K562 (cell line): ENCODE results near the gene COMMD4. TPM values are rescaled to one million over a fixed set of nuclear protein-coding genes. Genes with fewer than 3 reads are reported as not detected.

Source experiments
- ATAC-seq: fragments of 200-7000 bp; cut with Tn5 transposase; 3 replicates; pipeline ENCODE4 v1.9.1; 2020; ENCODE audit warnings: moderate library complexity
- BruUV-seq: library from RNA; stranded (reverse); fragments of 400-500 nt; replicated peaks from 2 replicates; lab custom pipeline; 2021; lab: Mats Ljungman, UMichigan
- CTCF ChIA-PET: fragments of 300-600 bp; formaldehyde crosslinking; extraction: SDS; loops from one replicate; lab custom pipeline; 2021; ENCODE audit warnings: low intra/inter-chr PET ratio; lab: Yijun Ruan, JAX
- POLR2A ChIA-PET: fragments of 300-600, 350-650 bp; sonication (Branson Sonifier 250); formaldehyde crosslinking; extraction: SDS; loops from one replicate; lab custom pipeline; 2021; ENCODE audit warnings: antibody characterized with exemption, inconsistent platforms; lab: Yijun Ruan, JAX
- DNase-seq, 4 experiments: peaks; one replicate each; pipeline versions ENCODE4 v3.0.0 to v3.0.0-alpha.2; 2011 to 2018; ENCODE audit warnings: low spot score in 3 of 4, mixed read lengths in 3 of 4; ENCODE audit errors: extremely low read depth in 1 of 4
- FAIRE-seq: peaks from 2 replicates; lab custom pipeline; 2011; peaks lifted over from hg19 to GRCh38; lab: Jason Lieb, UNC
- H2AFZ ChIP-seq: 2 replicates; pipeline ENCODE4 v1.6.0; 2011; ENCODE audit warnings: low read depth, low read length, control low read depth, inconsistent platforms
- H3K27ac ChIP-seq: fragments of 200-600 bp; 3 replicates; pipeline ENCODE4 v1.8.0; 2011; ENCODE audit warnings: low read depth, mild to moderate bottlenecking, control low read depth, inconsistent platforms, low read length, moderate library complexity, mixed read lengths; ENCODE audit errors: extremely low read depth
- H3K27me3 ChIP-seq, 2 experiments: fragments of 300-600 bp in 1 of 2; 2 replicates in 1 of 2; 3 replicates in 1 of 2; pipeline versions ENCODE4 v1.6.0 to v1.8.0; 2011; ENCODE audit warnings: inconsistent platforms in 2 of 2, low read length in 2 of 2, mild to moderate bottlenecking in 1 of 2, mixed read lengths in 1 of 2, moderate library complexity in 1 of 2; ENCODE audit not compliant: control insufficient read depth in 2 of 2, insufficient read depth in 2 of 2
- H3K36me3 ChIP-seq: fragments of 300-600 bp; 3 replicates; pipeline ENCODE4 v1.8.0; 2011; ENCODE audit warnings: mild to moderate bottlenecking, low read length, inconsistent platforms; ENCODE audit not compliant: control insufficient read depth, insufficient read depth
- H3K4me1 ChIP-seq, 2 experiments: fragments of 200-600 bp in 1 of 2; replicated peaks in 1 of 2; 2 replicates in 1 of 2; 3 replicates in 1 of 2; pipeline versions ENCODE4 v1.5.1 to v1.8.0; 2011; ENCODE audit warnings: inconsistent platforms in 2 of 2, low read length in 2 of 2, mild to moderate bottlenecking in 1 of 2, mixed read lengths in 1 of 2, moderate library complexity in 1 of 2; ENCODE audit not compliant: control insufficient read depth in 2 of 2, insufficient read depth in 2 of 2
- H3K4me2 ChIP-seq: 2 replicates; pipeline ENCODE4 v1.6.1; 2011; ENCODE audit warnings: low read length, control low read depth, inconsistent platforms, mixed read lengths; ENCODE audit not compliant: insufficient read depth
- H3K4me3 ChIP-seq: fragments of 200-600 bp; sonication (generic), shearing (Covaris generic); 2 replicates; pipeline ENCODE4 v1.5.1; 2016; ENCODE audit warnings: control low read depth, inconsistent platforms
- H3K79me2 ChIP-seq: fragments of 200-600 bp; 3 replicates; pipeline ENCODE4 v1.8.0; 2011; ENCODE audit warnings: low read length, inconsistent platforms; ENCODE audit not compliant: control insufficient read depth, insufficient read depth
- H3K9ac ChIP-seq, 2 experiments: 2 replicates each; pipeline versions ENCODE4 v1.6.0 to v1.6.1; 2011; ENCODE audit warnings: low read depth in 2 of 2, low read length in 2 of 2, control low read depth in 1 of 2, inconsistent platforms in 1 of 2, mild to moderate bottlenecking in 1 of 2, mixed read lengths in 1 of 2; ENCODE audit not compliant: insufficient read depth in 1 of 2
- H3K9me1 ChIP-seq: one replicate; pipeline ENCODE4 v1.6.0; 2011; ENCODE audit warnings: inconsistent platforms, mild to moderate bottlenecking, low read length, moderate library complexity; ENCODE audit not compliant: control insufficient read depth, insufficient read depth
- H3K9me3 ChIP-seq: replicated peaks from 2 replicates; pipeline ENCODE4 v1.5.1; 2011; ENCODE audit warnings: low read depth, low read length, inconsistent platforms; ENCODE audit not compliant: control insufficient read depth, insufficient read depth
- H4K20me1 ChIP-seq: replicated peaks from 2 replicates; pipeline ENCODE4 v1.6.1; 2011; ENCODE audit warnings: low read length, inconsistent platforms, mixed read lengths; ENCODE audit not compliant: control insufficient read depth, insufficient read depth
- ARNT ChIP-seq, 2 experiments: fragments of 450-650 bp; IDR thresholded peaks; 2 replicates each; pipeline ENCODE4 v1.6.1; 2016; ENCODE audit warnings: mild to moderate bottlenecking in 1 of 2
- DIDO1 ChIP-seq: fragments of 450-650 bp; IDR thresholded peaks from 2 replicates; pipeline ENCODE4 v1.6.1; 2016; ENCODE audit warnings: low read depth, missing biosample characterization, missing genetic modification characterization
- E2F3 ChIP-seq: fragments of 250-450 bp; sonication (Bioruptor Pico); IDR thresholded peaks from 2 replicates; pipeline ENCODE4 v1.4.0; 2020; ENCODE audit warnings: mild to moderate bottlenecking
- HMG20A ChIP-seq: fragments of 450-650 bp; formaldehyde crosslinking; conservative IDR thresholded peaks from 2 replicates; pipeline ENCODE4 v1.4.0; 2020; ENCODE audit warnings: mild to moderate bottlenecking, mixed read lengths
- KLF1 ChIP-seq: fragments of 450-650 bp; IDR thresholded peaks from 2 replicates; pipeline ENCODE4 v1.6.1; 2016; ENCODE audit warnings: missing genetic modification characterization, missing compliant biosample characterization
- RNF2 ChIP-seq: sonication (generic); IDR thresholded peaks from 2 replicates; pipeline ENCODE4 v1.6.1; 2016
- TEAD4 ChIP-seq, 2 experiments: sonication (generic) in 1 of 2; formaldehyde crosslinking in 1 of 2; IDR thresholded peaks; 2 replicates each; pipeline versions ENCODE4 v1.6.1 to v1.8.0; 2012 to 2022; ENCODE audit warnings: borderline replicate concordance in 1 of 2, inconsistent platforms in 1 of 2, low read length in 1 of 2, mild to moderate bottlenecking in 1 of 2, missing genetic modification reagents in 1 of 2
- ZFP1 ChIP-seq: fragments of 450-650 bp; formaldehyde crosslinking; IDR thresholded peaks from 2 replicates; pipeline ENCODE4 v1.4.0; 2020; ENCODE audit warnings: mild to moderate bottlenecking, mixed read lengths
- in situ Hi-C: fragments of 300-500 bp; cut with MboI; formaldehyde crosslinking; loops from 4 replicates; pipeline ENCODE4 v1.15.0; 2018; ENCODE audit warnings: inconsistent platforms, mixed read lengths
- intact Hi-C: fragments of 100-400 bp; cut with micrococcal nuclease; formaldehyde crosslinking; loops from 2 replicates; pipeline ENCODE4 v1.14.2; 2022
- polyA plus RNA-seq, 8 experiments: library from polyadenylated mRNA; depleted of rRNA in 4 of 8; stranded (reverse) in 5 of 8; unstranded in 3 of 8; fragments of >200 nt; fragmentation: Nextera tagmentation in 2 of 8; fragmentation: Illumina TruSeq in 1 of 8; extraction: Ambion mirVana in 2 of 8; extraction: Trizol in 1 of 8; gene quantifications; 2 replicates each; pipeline versions ENCODE4 v1.2.1 to v1.2.3, GENCODE V29; 2011 to 2014; ENCODE audit warnings: inconsistent platforms in 1 of 8, missing spikeins in 1 of 8
- total RNA-seq, 7 experiments: library from RNA; depleted of rRNA in 6 of 7; stranded (reverse); fragments of >200 nt in 6 of 7; fragmentation: Illumina TruSeq in 2 of 7; extraction: Trizol in 2 of 7; gene quantifications; 2 replicates each; pipeline versions ENCODE4 v1.2.1 to v1.2.3, GENCODE V29; 2011 to 2021; ENCODE audit warnings: low replicate concordance in 1 of 7

COMMD4 gene
- total and polyA plus RNA-seq, 9 of the 15 experiments (the other 6 are each of a cell fraction or from before 2014, with no cell fraction given) = 20.4 to 140 (median 63.9) TPM

DNA sequence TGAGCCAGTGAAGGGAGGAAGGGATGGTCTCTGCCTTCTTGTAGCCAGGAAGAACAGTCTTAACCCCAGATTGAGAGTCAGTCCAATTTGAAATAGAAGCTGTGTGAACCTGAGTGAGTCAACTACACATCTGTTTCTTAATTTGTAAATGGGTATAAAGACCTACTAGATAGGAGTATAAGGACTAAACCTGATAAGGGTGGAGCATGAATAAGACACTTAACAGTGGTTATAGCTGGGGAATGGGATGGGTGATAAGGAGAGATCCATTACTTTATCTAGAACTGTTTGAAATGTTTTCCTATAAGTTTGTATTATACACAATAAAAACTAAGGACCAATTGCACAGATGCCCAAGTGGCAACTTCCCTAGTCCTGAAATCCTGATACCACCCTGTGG lies 31.1 kb downstream of the COMMD4 start:
- ATAC-seq = no peak
- Histone ChIP-seq H3K9me3 (no peaks in the 10 kb centered on the region), H2AFZ (no peak overlapping the region), H4K20me1 (peaks cover 10% of the 10 kb centered on the region), H3K4me3 (no peak overlapping the region; the same call in 1 of the 2 replicates), H3K27me3 (no peaks in the 10 kb centered on the region), H3K27ac (no peak overlapping the region), H3K36me3 (peaks cover 83% of the 10 kb centered on the region), H3K9me1 (no peaks in the 10 kb centered on the region), H3K79me2 (peaks cover 26% of the 10 kb centered on the region), H3K9ac (peak overlapping the region in 1 of 2 experiments; percentile 57; a peak in 1 of 4 replicates), H3K4me1 (peaks cover 12 to 19% of the 10 kb centered on the region in 2 experiments; a peak in 4 of 5 replicates), H3K4me2 (peak overlapping the region; percentile 94)
- TF ChIP-seq RNF2 (no peak), TEAD4 (IDR thresholded peaks at IDR 0.05; ENCODE audit: low read length) (no peak), TEAD4 (CRISPR knock-in tag; IDR thresholded peaks at IDR 0.05; ENCODE audit: borderline replicate concordance) (no peak), ZFP1 (CRISPR knock-in tag) (no peak), KLF1 (no peak), HMG20A (CRISPR knock-in tag) (no peak), DIDO1 (tag) (no peak), E2F3 (CRISPR knock-in tag) (no peak), ARNT (IDR thresholded peaks at IDR 0.05) (no peak)
- in situ Hi-C loops (loop anchor here (5.0 kb wide), 1 partner anchor 310 kb away; no protein-coding TSS in a partner anchor), intact Hi-C loops (no loop called here)
- DNase-seq = no peak
- ChIA-PET CTCF (interaction anchor here (1.2 to 1.6 kb wide), 2 partner anchors 273 to 317 kb away, joined by 4 to 9 read pairs; partner anchors contain the start of gene IMP3), POLR2A (interaction anchor here (0.7 to 2.5 kb wide), 5 partner anchors 12 to 259 kb away, joined by 3 to 36 read pairs (median 6); partner anchors contain the start of gene SNUPN)
- TSS peak; percentile 38 for BruUV-seq
- no peak for FAIRE-seq
